Hepatocyte (in vitro differentiated cells): ENCODE data around the gene PRMT9. TPM values are rescaled to one million over a fixed set of nuclear protein-coding genes. Genes with fewer than 3 reads are reported as not detected.

Source experiments
- DNase-seq: peaks from one replicate; pipeline ENCODE4 v3.0.0-alpha.2; 2016; ENCODE audit warnings: low spot score
- H2AFZ ChIP-seq: fragments of 200-600 bp; sonication (generic); 2 replicates; pipeline ENCODE4 v1.6.0; 2016; ENCODE audit warnings: antibody characterized with exemption, mild to moderate bottlenecking
- H3K27ac ChIP-seq: fragments of 200-600 bp; sonication (generic); 2 replicates; pipeline ENCODE4 v1.5.1; 2016; ENCODE audit warnings: mild to moderate bottlenecking
- H3K27me3 ChIP-seq: fragments of 200-600 bp; sonication (generic); 2 replicates; pipeline ENCODE4 v1.6.1; 2016
- H3K36me3 ChIP-seq: fragments of 200-600 bp; sonication (generic); replicated peaks from 2 replicates; pipeline ENCODE4 v1.5.1; 2016; ENCODE audit warnings: low read depth; ENCODE audit not compliant: insufficient read depth
- H3K4me1 ChIP-seq: fragments of 200-600 bp; sonication (generic); 2 replicates; pipeline ENCODE4 v1.5.1; 2016; ENCODE audit warnings: mild to moderate bottlenecking, moderate library complexity; ENCODE audit not compliant: insufficient read depth
- H3K4me2 ChIP-seq: fragments of 200-600 bp; sonication (generic); 2 replicates; pipeline ENCODE4 v1.6.0; 2016
- H3K4me3 ChIP-seq: fragments of 200-600 bp; sonication (generic); 2 replicates; pipeline ENCODE4 v1.5.1; 2016; ENCODE audit warnings: mild to moderate bottlenecking
- H3K79me2 ChIP-seq: fragments of 200-600 bp; sonication (generic); 2 replicates; pipeline ENCODE4 v1.6.0; 2017; ENCODE audit warnings: mild to moderate bottlenecking
- H3K9me2 ChIP-seq: fragments of 200-600 bp; sonication (generic); replicated peaks from 2 replicates; pipeline ENCODE4 v1.6.0; 2017; ENCODE audit warnings: mild to moderate bottlenecking; ENCODE audit not compliant: insufficient read depth
- H3K9me3 ChIP-seq: fragments of 200-600 bp; sonication (generic); 2 replicates; pipeline ENCODE4 v1.5.1; 2016; ENCODE audit warnings: low read depth, mild to moderate bottlenecking
- H4K20me1 ChIP-seq: fragments of 200-600 bp; sonication (generic); 2 replicates; pipeline ENCODE4 v1.6.0; 2016; ENCODE audit warnings: mild to moderate bottlenecking; ENCODE audit not compliant: insufficient read depth, poor library complexity, severe bottlenecking
- CTCF ChIP-seq: fragments of 200-600 bp; sonication (generic); IDR thresholded peaks from 2 replicates; pipeline ENCODE4 v1.5.1; 2016; ENCODE audit warnings: antibody characterized with exemption, mild to moderate bottlenecking; ENCODE audit not compliant: poor library complexity
- EZH2 ChIP-seq: fragments of 200-600 bp; sonication (generic); IDR thresholded peaks from 2 replicates; pipeline ENCODE4 v1.6.1; 2016; ENCODE audit warnings: antibody characterized with exemption, mild to moderate bottlenecking, borderline replicate concordance
- EZH2phosphoT487 ChIP-seq: fragments of 200-600 bp; sonication (generic); IDR thresholded peaks from one replicate; pipeline ENCODE4 v1.6.1; 2018; ENCODE audit warnings: antibody characterized with exemption, mild to moderate bottlenecking, low read depth, moderate library complexity; ENCODE audit not compliant: unreplicated experiment, severe bottlenecking
- WGBS: methylation state at CpG from one replicate; pipeline ENCODE4 v1.1.6; 2016; ENCODE audit warnings: low lambda C conversion rate; ENCODE audit errors: missing lambda C conversion rate; 5-methylcytosine and 5-hydroxymethylcytosine counted together
- polyA plus RNA-seq: library from polyadenylated mRNA; unstranded; fragments of >200 nt; fragmentation: Nextera tagmentation; extraction: Ambion mirVana; gene quantifications from 2 replicates; pipeline ENCODE4 v1.2.1, GENCODE V29; 2016
- total RNA-seq: library from RNA; depleted of rRNA; stranded (reverse); fragments of >200 nt; gene quantifications from 2 replicates; pipeline ENCODE4 v1.2.3, GENCODE V29; 2014

Gene PRMT9
- total and polyA plus RNA-seq, 2 experiments from 2014 or later: 6.2 to 16.3 TPM

- TF ChIP-seq CTCF (no peak), EZH2phosphoT487 (no peak), EZH2 (no peak)
- Histone ChIP-seq H3K9me2 (no peaks in the 10 kb centered on the region), H3K27me3 (no peaks in the 10 kb centered on the region), H3K4me1 (peaks cover 5% of the 10 kb centered on the region), H3K4me3 (no peak overlapping the region), H3K79me2 (no peaks in the 10 kb centered on the region), H3K27ac (peak overlapping the region; percentile 46), H3K36me3 (no peaks in the 10 kb centered on the region), H3K9me3 (no peaks in the 10 kb centered on the region), H3K4me2 (peak overlapping the region; percentile 37), H2AFZ (no peak overlapping the region), H4K20me1 (no peaks in the 10 kb centered on the region)
- no peak for DNase-seq
- 56% methylated on average over 13 of the region's 13 CpGs for WGBS
These were observed 40.7 kb upstream of the PRMT9 start for GRCh38 chr4:147724468-147725201.

DNA sequence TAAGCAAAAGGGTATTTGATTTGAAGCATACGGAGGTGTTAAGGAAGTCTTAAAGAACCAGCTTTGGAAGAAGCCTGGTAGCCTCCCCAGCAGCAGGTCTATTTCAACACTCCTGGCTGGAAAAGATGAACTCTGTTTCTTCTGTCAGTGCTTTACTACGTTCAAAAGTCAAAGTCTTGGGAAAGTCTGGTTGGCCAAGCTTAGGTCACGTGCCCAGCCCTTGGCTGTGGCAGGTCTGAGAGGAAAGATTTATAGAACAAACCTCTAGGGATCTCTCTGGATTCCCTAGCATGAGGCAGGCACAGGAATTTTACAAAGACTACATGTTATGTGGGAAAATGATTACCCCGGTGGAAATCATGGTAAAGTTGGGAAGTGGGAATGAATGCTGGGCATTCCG, 39.4 kb upstream of the PRMT9 start:
- Histone ChIP-seq H4K20me1 (no peaks in the 10 kb centered on the region), H3K4me3 (no peak overlapping the region), H3K27me3 (no peaks in the 10 kb centered on the region), H3K79me2 (no peaks in the 10 kb centered on the region), H3K27ac (peak overlapping the region; percentile 36), H2AFZ (no peak overlapping the region), H3K36me3 (no peaks in the 10 kb centered on the region), H3K9me2 (no peaks in the 10 kb centered on the region), H3K4me2 (peak overlapping the region; percentile 40), H3K9me3 (no peaks in the 10 kb centered on the region), H3K4me1 (peaks cover 5% of the 10 kb centered on the region)
- TF ChIP-seq CTCF: no peak
- no peak for TF ChIP-seq EZH2phosphoT487
- TF ChIP-seq EZH2: no peak
- peak; percentile 82 for DNase-seq
- 55% methylated on average over 5 of the region's 5 CpGs for WGBS

DNA sequence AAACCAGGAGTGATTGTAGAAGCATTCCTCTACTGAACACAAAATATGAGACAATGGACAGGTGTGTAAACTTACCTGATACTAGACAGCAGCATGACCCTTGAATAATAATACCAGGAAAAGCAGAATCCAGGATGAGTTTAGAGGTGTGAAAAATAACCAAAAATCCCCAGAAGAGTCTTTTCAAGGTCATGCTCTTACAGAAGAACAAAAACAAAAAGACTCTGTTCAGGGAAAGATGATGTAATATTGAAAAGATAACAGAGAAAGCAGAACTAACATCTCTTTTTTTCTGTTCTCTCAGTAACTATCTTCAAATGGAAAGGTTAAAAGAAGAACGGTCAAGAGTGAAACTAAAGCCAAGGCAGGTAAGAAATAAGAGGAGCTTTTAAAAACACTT, 33.9 kb upstream of the PRMT9 start:
- Histone ChIP-seq H3K4me3 (no peak overlapping the region), H4K20me1 (no peaks in the 10 kb centered on the region), H3K79me2 (no peaks in the 10 kb centered on the region), H3K27me3 (no peaks in the 10 kb centered on the region), H3K36me3 (no peaks in the 10 kb centered on the region), H3K27ac (no peak overlapping the region), H3K9me2 (no peaks in the 10 kb centered on the region), H2AFZ (no peak overlapping the region), H3K4me2 (no peak overlapping the region), H3K9me3 (no peaks in the 10 kb centered on the region), H3K4me1 (peaks cover 3% of the 10 kb centered on the region)
- no peak for TF ChIP-seq CTCF
- TF ChIP-seq EZH2phosphoT487: no peak
- TF ChIP-seq EZH2: no peak
- no peak for DNase-seq
- WGBS: 74% methylated on average over 1 of the region's 1 CpG
